Loucy (cell line): ENCODE measurements around the gene ROBO1.

Source experiments
- H2AFZ ChIP-seq: fragments of 200-600 bp; sonication (generic); 2 replicates; pipeline ENCODE4 v1.6.0; 2016; ENCODE audit warnings: antibody characterized with exemption, mild to moderate bottlenecking, low read length, moderate library complexity
- H3F3A ChIP-seq: fragments of 200-600 bp; 2 replicates; pipeline ENCODE4 v1.6.0; 2016; ENCODE audit warnings: antibody characterized with exemption, low read depth, mild to moderate bottlenecking
- H3K27me3 ChIP-seq: fragments of 200-600 bp; sonication (generic); 2 replicates; pipeline ENCODE4 v1.6.1; 2014; ENCODE audit warnings: low read length, mild to moderate bottlenecking; ENCODE audit not compliant: insufficient read depth, poor library complexity, severe bottlenecking
- H3K36me3 ChIP-seq: fragments of 200-600 bp; sonication (generic); 2 replicates; pipeline ENCODE4 v1.6.1; 2016; ENCODE audit warnings: low read length; ENCODE audit not compliant: insufficient read depth
- H3K4me1 ChIP-seq: fragments of 200-600 bp; sonication (generic); 2 replicates; pipeline ENCODE4 v1.5.1; 2014; ENCODE audit warnings: low read length, mild to moderate bottlenecking; ENCODE audit not compliant: insufficient read depth, poor library complexity, severe bottlenecking
- H3K4me2 ChIP-seq: fragments of 200-600 bp; sonication (generic); 2 replicates; pipeline ENCODE4 v1.6.0; 2014; ENCODE audit warnings: antibody characterized with exemption, low read length, low read depth, mild to moderate bottlenecking; ENCODE audit not compliant: poor library complexity, severe bottlenecking
- H3K4me3 ChIP-seq: fragments of 200-600 bp; sonication (generic); 2 replicates; pipeline ENCODE4 v1.5.1; 2014; ENCODE audit warnings: low read length, mild to moderate bottlenecking, mixed read lengths; ENCODE audit not compliant: poor library complexity, severe bottlenecking
- H3K79me2 ChIP-seq: fragments of 200-600 bp; sonication (generic); 2 replicates; pipeline ENCODE4 v1.6.1; 2014; ENCODE audit warnings: low read length; ENCODE audit not compliant: insufficient read depth
- H3K9ac ChIP-seq: fragments of 200-600 bp; sonication (generic); 2 replicates; pipeline ENCODE4 v1.6.0; 2014; ENCODE audit warnings: mild to moderate bottlenecking, low read depth, low read length, moderate library complexity; ENCODE audit not compliant: poor library complexity, severe bottlenecking
- H3K9me2 ChIP-seq: fragments of 200-600 bp; sonication (generic); replicated peaks from 2 replicates; pipeline ENCODE4 v1.6.1; 2016; ENCODE audit warnings: low read depth, low read length, mixed read lengths
- H3K9me3 ChIP-seq: fragments of 200-600 bp; sonication (generic); 2 replicates; pipeline ENCODE4 v1.6.1; 2014; ENCODE audit warnings: mild to moderate bottlenecking, antibody characterized with exemption, low read length, low read depth; ENCODE audit not compliant: insufficient read depth
- H4K20me1 ChIP-seq: fragments of 200-600 bp; sonication (generic); 2 replicates; pipeline ENCODE4 v1.6.0; 2014; ENCODE audit warnings: antibody characterized with exemption, low read length, mild to moderate bottlenecking; ENCODE audit not compliant: insufficient read depth, poor library complexity, severe bottlenecking
- CTCF ChIP-seq: fragments of 200-600 bp; sonication (generic); conservative IDR thresholded peaks from 2 replicates; pipeline ENCODE4 v1.5.1; 2014; ENCODE audit warnings: mild to moderate bottlenecking, antibody characterized with exemption, low read length
- EZH2phosphoT487 ChIP-seq: fragments of 200-600 bp; IDR thresholded peaks from 2 replicates; pipeline ENCODE4 v1.6.1; 2018; ENCODE audit warnings: antibody characterized with exemption, mild to moderate bottlenecking, moderate library complexity, borderline replicate concordance

Gene ROBO1

DNA sequence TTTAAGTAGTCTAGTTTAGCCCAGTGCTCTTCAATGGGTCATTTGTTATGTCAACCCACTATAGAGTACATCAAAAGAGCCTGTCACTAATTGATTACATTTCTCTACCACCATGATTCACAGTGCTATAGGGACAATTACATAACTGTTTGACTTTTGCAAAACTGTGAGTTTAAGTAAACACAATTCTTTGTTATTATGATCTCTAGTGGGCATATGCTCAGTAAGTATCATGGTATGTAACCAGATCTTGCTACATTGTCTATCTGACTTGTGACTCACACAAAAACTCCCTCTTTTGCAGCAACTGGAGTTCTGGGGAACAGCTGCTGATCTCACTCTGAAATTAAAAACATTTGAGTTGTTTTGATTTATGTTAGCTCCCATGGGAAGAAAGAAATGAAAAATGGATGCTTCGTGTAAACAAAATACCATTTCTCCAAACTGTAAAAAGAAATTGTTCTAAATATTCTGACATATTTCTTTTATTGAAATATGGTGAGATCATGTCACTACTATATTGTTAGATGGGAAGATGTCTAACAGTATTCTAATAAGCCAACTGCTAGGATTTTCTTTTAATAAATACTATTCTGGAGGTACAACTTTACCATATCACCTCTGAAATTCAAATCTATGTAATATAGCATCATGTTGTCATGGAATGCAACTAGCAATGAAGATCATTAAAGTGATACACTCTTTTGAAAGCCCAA, 470.4 kb downstream of the ROBO1 start:
- no peaks in the 10 kb centered on the region for H3F3A ChIP-seq
- no peaks in the 10 kb centered on the region for H3K79me2 ChIP-seq
- no peak overlapping the region for H2AFZ ChIP-seq
- H3K4me3 ChIP-seq: no peak overlapping the region
- no peaks in the 10 kb centered on the region for H3K9me2 ChIP-seq
- no peak for TF ChIP-seq CTCF
- H3K4me2 ChIP-seq: no peak overlapping the region
- H3K9ac ChIP-seq: no peak overlapping the region
- no peaks in the 10 kb centered on the region for H3K27me3 ChIP-seq
- H3K36me3 ChIP-seq: no peaks in the 10 kb centered on the region
- no peaks in the 10 kb centered on the region for H3K4me1 ChIP-seq
- H4K20me1 ChIP-seq: no peaks in the 10 kb centered on the region
- H3K9me3 ChIP-seq: no peaks in the 10 kb centered on the region

GRCh38 chr3:79286882-79287281, 480.9 kb downstream of the ROBO1 start:
- Histone ChIP-seq H3K4me1 (no peaks in the 10 kb centered on the region), H3K79me2 (no peaks in the 10 kb centered on the region), H3K36me3 (no peaks in the 10 kb centered on the region), H3K9ac (no peak overlapping the region), H2AFZ (no peak overlapping the region), H3K9me3 (no peaks in the 10 kb centered on the region), H3K27me3 (no peaks in the 10 kb centered on the region), H3K4me3 (no peak overlapping the region), H4K20me1 (no peaks in the 10 kb centered on the region), H3K4me2 (no peak overlapping the region), H3F3A (no peaks in the 10 kb centered on the region), H3K9me2 (no peaks in the 10 kb centered on the region)
- TF ChIP-seq EZH2phosphoT487 (no peak), CTCF (no peak)

- Histone ChIP-seq H4K20me1 (no peaks in the 10 kb centered on the region), H3K9me2 (no peaks in the 10 kb centered on the region), H3K4me2 (no peak overlapping the region), H3K4me1 (no peaks in the 10 kb centered on the region), H3K36me3 (no peaks in the 10 kb centered on the region), H3K9me3 (no peaks in the 10 kb centered on the region), H3K4me3 (no peak overlapping the region), H3K9ac (no peak overlapping the region), H3K27me3 (no peaks in the 10 kb centered on the region), H2AFZ (no peak overlapping the region), H3K79me2 (no peaks in the 10 kb centered on the region), H3F3A (no peaks in the 10 kb centered on the region)
- TF ChIP-seq EZH2phosphoT487 (no peak), CTCF (no peak)
Measured at GRCh38 chr3:79285871-79286270, 481.9 kb downstream of the ROBO1 start.
